Measurements from ENCODE around the gene CSNK1D. TPM values are rescaled to one million over a fixed set of nuclear protein-coding genes. Genes with fewer than 3 reads are reported as not detected.

The CSNK1D gene
- total and polyA plus RNA-seq, 4 donors = 39.9 to 153 (median 101) TPM

- Histone ChIP-seq H3K36me3 (ENCODE audit: control insufficient read depth in 1 of 2, insufficient read depth in 2 of 2, low read length in 1 of 2) (peaks cover 4 to 15% of the 10 kb centered on the region in 2 donors), H3K9me3 (ENCODE audit: control insufficient read depth, low read length) (no peaks in the 10 kb centered on the region), H3K4me3 (ENCODE audit: low read length in 2 of 2) (no peak overlapping the region), H3K27ac (ENCODE audit: low read depth in 1 of 2, low read length in 2 of 2) (no peak overlapping the region), H3K27me3 (ENCODE audit: control insufficient read depth in 1 of 2, insufficient read depth in 2 of 2, low read length in 1 of 2) (no peaks in the 10 kb centered on the region), H3K4me1 (ENCODE audit: control insufficient read depth in 1 of 2, insufficient read depth in 2 of 2, low read length in 2 of 2) (no peaks in the 10 kb centered on the region)
- WGBS, 2 donors = 92 to 94% methylated on average over 5 of the region's 5 CpGs
- intact Hi-C loops (cut with DNase I) = no loop called here
- ATAC-seq (ENCODE audit: low FRiP score) (no peak), DNase-seq (no peak)
Measured at GRCh38 chr17:82246040-82246364, 27.5 kb downstream of the CSNK1D start.

GRCh38 chr17:82245134-82246039 is 28.1 kb downstream of the CSNK1D start:
- Histone ChIP-seq H3K27me3 (ENCODE audit: control insufficient read depth in 1 of 2, insufficient read depth in 2 of 2, low read length in 1 of 2) (no peaks in the 10 kb centered on the region), H3K27ac (ENCODE audit: low read depth in 1 of 2, low read length in 2 of 2) (no peak overlapping the region), H3K9me3 (ENCODE audit: control insufficient read depth, low read length) (no peaks in the 10 kb centered on the region), H3K36me3 (ENCODE audit: control insufficient read depth in 1 of 2, insufficient read depth in 2 of 2, low read length in 1 of 2) (peaks cover 4 to 12% of the 10 kb centered on the region in 2 donors), H3K4me1 (ENCODE audit: control insufficient read depth in 1 of 2, insufficient read depth in 2 of 2, low read length in 2 of 2) (no peaks in the 10 kb centered on the region), H3K4me3 (ENCODE audit: low read length in 2 of 2) (no peak overlapping the region)
- intact Hi-C loops (cut with DNase I) = no loop called here
- DNase-seq (no peak), ATAC-seq (ENCODE audit: low FRiP score) (no peak)
- WGBS, 2 donors = 84 to 86% methylated on average over 46 to 47 of the region's 47 CpGs

GRCh38 chr17:82244413-82245133 is 28.9 kb downstream of the CSNK1D start:
- no peaks in the 10 kb centered on the region for H3K9me3 ChIP-seq (ENCODE audit: control insufficient read depth, low read length)
- H3K4me1 ChIP-seq (ENCODE audit: control insufficient read depth in 1 of 2, insufficient read depth in 2 of 2, low read length in 2 of 2) = no peaks in the 10 kb centered on the region
- H3K27me3 ChIP-seq (ENCODE audit: control insufficient read depth in 1 of 2, insufficient read depth in 2 of 2, low read length in 1 of 2) = no peaks in the 10 kb centered on the region
- intact Hi-C loops (cut with DNase I) = loop anchor here in 1 of 2 donors (5.0 kb wide), 1 partner anchor 37 kb away; no protein-coding TSS in a partner anchor
- 80 to 81% methylated on average over 39 of the region's 39 CpGs for WGBS, 2 donors
- no peak for DNase-seq
- no peak for ATAC-seq (ENCODE audit: low FRiP score)
- no peak overlapping the region for H3K27ac ChIP-seq (ENCODE audit: low read depth in 1 of 2, low read length in 2 of 2)
- no peak overlapping the region for H3K4me3 ChIP-seq (ENCODE audit: low read length in 2 of 2)
- peaks cover 4 to 12% of the 10 kb centered on the region in 2 donors for H3K36me3 ChIP-seq (ENCODE audit: control insufficient read depth in 1 of 2, insufficient read depth in 2 of 2, low read length in 1 of 2)

- ATAC-seq (ENCODE audit: low FRiP score) (no peak), DNase-seq (no peak)
- Histone ChIP-seq H3K27me3 (ENCODE audit: control insufficient read depth in 1 of 2, insufficient read depth in 2 of 2, low read length in 1 of 2) (no peaks in the 10 kb centered on the region), H3K9me3 (ENCODE audit: control insufficient read depth, low read length) (no peaks in the 10 kb centered on the region), H3K27ac (ENCODE audit: low read depth in 1 of 2, low read length in 2 of 2) (no peak overlapping the region), H3K4me3 (ENCODE audit: low read length in 2 of 2) (no peak overlapping the region), H3K36me3 (ENCODE audit: control insufficient read depth in 1 of 2, insufficient read depth in 2 of 2, low read length in 1 of 2) (peaks cover 4 to 7% of the 10 kb centered on the region in 2 donors), H3K4me1 (ENCODE audit: control insufficient read depth in 1 of 2, insufficient read depth in 2 of 2, low read length in 2 of 2) (no peaks in the 10 kb centered on the region)
- intact Hi-C loops (cut with DNase I) = loop anchor here in 1 of 2 donors (5.0 kb wide), 1 partner anchor 37 kb away; no protein-coding TSS in a partner anchor
- 82% methylated on average over 19 of the region's 19 CpGs for WGBS, 2 donors
Measured at GRCh38 chr17:82243648-82244412, 29.7 kb downstream of the CSNK1D start.

- Histone ChIP-seq H3K4me1 (ENCODE audit: control insufficient read depth in 1 of 2, insufficient read depth in 2 of 2, low read length in 2 of 2) (no peaks in the 10 kb centered on the region), H3K27me3 (ENCODE audit: control insufficient read depth in 1 of 2, insufficient read depth in 2 of 2, low read length in 1 of 2) (no peaks in the 10 kb centered on the region), H3K36me3 (ENCODE audit: control insufficient read depth in 1 of 2, insufficient read depth in 2 of 2, low read length in 1 of 2) (peaks cover 4 to 6% of the 10 kb centered on the region in 2 donors), H3K4me3 (ENCODE audit: low read length in 2 of 2) (no peak overlapping the region), H3K9me3 (ENCODE audit: control insufficient read depth, low read length) (no peaks in the 10 kb centered on the region), H3K27ac (ENCODE audit: low read depth in 1 of 2, low read length in 2 of 2) (no peak overlapping the region)
- DNase-seq = peak; percentile 86 to 94
- intact Hi-C loops (cut with DNase I) = loop anchor here in 1 of 2 donors (5.0 kb wide), 1 partner anchor 36 kb away; no protein-coding TSS in a partner anchor
- 39 to 40% methylated on average over 29 of the region's 29 CpGs for WGBS, 2 donors
- ATAC-seq (ENCODE audit: low FRiP score) = no peak
Measured at GRCh38 chr17:82242977-82243647, 30.4 kb downstream of the CSNK1D start.

GRCh38 chr17:82242698-82242976 is 30.9 kb downstream of the CSNK1D start:
- no peaks in the 10 kb centered on the region for H3K4me1 ChIP-seq (ENCODE audit: control insufficient read depth in 1 of 2, insufficient read depth in 2 of 2, low read length in 2 of 2)
- 72 to 74% methylated on average over 24 of the region's 24 CpGs for WGBS, 2 donors
- intact Hi-C loops (cut with DNase I) = loop anchor here in 1 of 2 donors (5.0 kb wide), 1 partner anchor 35 kb away; no protein-coding TSS in a partner anchor
- no peak overlapping the region for H3K27ac ChIP-seq (ENCODE audit: low read depth in 1 of 2, low read length in 2 of 2)
- no peak overlapping the region for H3K4me3 ChIP-seq (ENCODE audit: low read length in 2 of 2)
- ATAC-seq (ENCODE audit: low FRiP score) (no peak), DNase-seq (peak in 1 of 2 donors; percentile 77)
- no peaks in the 10 kb centered on the region for H3K27me3 ChIP-seq (ENCODE audit: control insufficient read depth in 1 of 2, insufficient read depth in 2 of 2, low read length in 1 of 2)
- H3K36me3 ChIP-seq (ENCODE audit: control insufficient read depth in 1 of 2, insufficient read depth in 2 of 2, low read length in 1 of 2) = peaks cover 4 to 6% of the 10 kb centered on the region in 2 donors
- H3K9me3 ChIP-seq (ENCODE audit: control insufficient read depth, low read length) = no peaks in the 10 kb centered on the region

- DNase-seq (peak in 1 of 2 donors; percentile 76), ATAC-seq (ENCODE audit: low FRiP score) (peak; percentile 9)
- no peaks in the 10 kb centered on the region for H3K27me3 ChIP-seq (ENCODE audit: control insufficient read depth in 1 of 2, insufficient read depth in 2 of 2, low read length in 1 of 2)
- H3K4me3 ChIP-seq (ENCODE audit: low read length in 2 of 2) = no peak overlapping the region
- H3K9me3 ChIP-seq (ENCODE audit: control insufficient read depth, low read length) = no peaks in the 10 kb centered on the region
- WGBS, 2 donors = 22 to 23% methylated on average over 19 to 20 of the region's 20 CpGs
- intact Hi-C loops (cut with DNase I) = loop anchor here in 1 of 2 donors (5.0 kb wide), 1 partner anchor 35 kb away; no protein-coding TSS in a partner anchor
- no peaks in the 10 kb centered on the region for H3K4me1 ChIP-seq (ENCODE audit: control insufficient read depth in 1 of 2, insufficient read depth in 2 of 2, low read length in 2 of 2)
- peak overlapping the region in 1 of 2 donors; percentile 29 for H3K27ac ChIP-seq (ENCODE audit: low read depth in 1 of 2, low read length in 2 of 2)
- peaks cover 4% of the 10 kb centered on the region in 2 donors for H3K36me3 ChIP-seq (ENCODE audit: control insufficient read depth in 1 of 2, insufficient read depth in 2 of 2, low read length in 1 of 2)
Measured at GRCh38 chr17:82241926-82242697, 31.4 kb downstream of the CSNK1D start.

Data from aorta (tissue), 5 donors.